Ovary (tissue), 9 donors: Measurements from ENCODE around the gene MBP. TPM values are rescaled to one million over a fixed set of nuclear protein-coding genes. Genes with fewer than 3 reads are reported as not detected.

ENCODE experiments used
- DNase-seq, 5 donors: peaks; one replicate each; pipeline ENCODE4 v3.0.0-alpha.2; 2019 to 2020
- H3K27ac ChIP-seq, 2 donors: fragments of 200-600 bp; one replicate each; pipeline versions ENCODE4 v1.5.1 to v1.8.0; 2019 to 2022
- H3K27me3 ChIP-seq: fragments of 200-600 bp; one replicate; pipeline ENCODE4 v1.8.0; 2022
- H3K36me3 ChIP-seq: fragments of 200-600 bp; sonication (generic); one replicate; pipeline ENCODE4 v1.5.1; 2019
- H3K4me1 ChIP-seq: one replicate; pipeline ENCODE4 v1.8.1; 2013; ENCODE audit warnings: mild to moderate bottlenecking, moderate library complexity; ENCODE audit not compliant: insufficient read depth
- H3K4me3 ChIP-seq: fragments of 200-600 bp; sonication (generic); one replicate; pipeline ENCODE4 v1.5.1; 2017
- H3K9me3 ChIP-seq, 2 donors: fragments of 200-600 bp in 1 of 2; sonication (generic) in 1 of 2; one replicate each; pipeline versions ENCODE4 v1.5.1 to v1.8.1; 2013 to 2019; ENCODE audit warnings: mild to moderate bottlenecking in 1 of 2, moderate library complexity in 1 of 2
- EP300 ChIP-seq: sonication (generic); formaldehyde crosslinking; IDR thresholded peaks from one replicate; pipeline ENCODE4 v1.6.1; 2017; ENCODE audit warnings: antibody characterized with exemption
- POLR2A ChIP-seq: fragments of 450-650 bp; IDR thresholded peaks from one replicate; pipeline ENCODE4 v1.6.1; 2017; ENCODE audit warnings: antibody characterized with exemption, mild to moderate bottlenecking, moderate library complexity
- WGBS, 3 donors: extraction: QIAGEN DNeasy Blood & Tissue Kit in 1 of 3; methylation state at CpG; one replicate each; pipeline versions ENCODE4 v1.1.5 to v1.1.7; 2013 to 2017; 5-methylcytosine and 5-hydroxymethylcytosine counted together
- intact Hi-C, 4 donors: fragments of 100-400 bp; cut with DNase I; formaldehyde crosslinking; loops; one replicate each; pipeline versions ENCODE4 v1.11.0 to v1.15.1; 2022 to 2023
- polyA plus RNA-seq, 2 donors: library from polyadenylated mRNA; stranded (reverse); fragments of 200-250 nt in 1 of 2; fragments of 350-450 nt in 1 of 2; fragmentation: Illumina TruSeq in 1 of 2; extraction: RNeasy Lipid Tissue Mini Kit (QIAGEN cat#74804) in 1 of 2; gene quantifications; one replicate each; pipeline ENCODE4 v1.2.3, GENCODE V29; 2013 to 2014
- total RNA-seq, 7 donors: library from RNA; depleted of rRNA in 2 of 7; stranded (reverse); fragments of >200 nt in 2 of 7; fragmentation: NEBNext Ultra II Directional in 3 of 7; extraction: Animal tissue kit (Norgen Biotek cat#: 25700) in 3 of 7; gene quantifications; one replicate each; pipeline versions ENCODE4 v1.1.0 to v1.2.4, GENCODE V29; 2016 to 2023
- TF ChIP-seq, protein P1 (sequence below), 3 donors: fragments of 450-650 bp in 2 of 3; fragments of 200-600 bp in 1 of 3; IDR thresholded peaks; one replicate each; pipeline versions ENCODE4 v1.5.1 to v1.8.0; 2016 to 2022; ENCODE audit warnings: antibody characterized with exemption in 3 of 3, mild to moderate bottlenecking in 1 of 3
- donor health status: DM: no; HTN: no; CAD: no; lungs with moderate emphysema.
- donor health status: DM: no; HTN: no; CAD: no.
- donor health status: Bipolar disorder and iron deficiency.
- donor health status: DM: yes; HTN: yes; CAD: no.
- donor health status: DM: no; HTN: no; CAD: no.
- donor health status: DM: yes; HTN: yes; CAD: no.

MBP gene
- total and polyA plus RNA-seq, 9 donors: 7.1 to 38.2 (median 23.2) TPM

DNA sequence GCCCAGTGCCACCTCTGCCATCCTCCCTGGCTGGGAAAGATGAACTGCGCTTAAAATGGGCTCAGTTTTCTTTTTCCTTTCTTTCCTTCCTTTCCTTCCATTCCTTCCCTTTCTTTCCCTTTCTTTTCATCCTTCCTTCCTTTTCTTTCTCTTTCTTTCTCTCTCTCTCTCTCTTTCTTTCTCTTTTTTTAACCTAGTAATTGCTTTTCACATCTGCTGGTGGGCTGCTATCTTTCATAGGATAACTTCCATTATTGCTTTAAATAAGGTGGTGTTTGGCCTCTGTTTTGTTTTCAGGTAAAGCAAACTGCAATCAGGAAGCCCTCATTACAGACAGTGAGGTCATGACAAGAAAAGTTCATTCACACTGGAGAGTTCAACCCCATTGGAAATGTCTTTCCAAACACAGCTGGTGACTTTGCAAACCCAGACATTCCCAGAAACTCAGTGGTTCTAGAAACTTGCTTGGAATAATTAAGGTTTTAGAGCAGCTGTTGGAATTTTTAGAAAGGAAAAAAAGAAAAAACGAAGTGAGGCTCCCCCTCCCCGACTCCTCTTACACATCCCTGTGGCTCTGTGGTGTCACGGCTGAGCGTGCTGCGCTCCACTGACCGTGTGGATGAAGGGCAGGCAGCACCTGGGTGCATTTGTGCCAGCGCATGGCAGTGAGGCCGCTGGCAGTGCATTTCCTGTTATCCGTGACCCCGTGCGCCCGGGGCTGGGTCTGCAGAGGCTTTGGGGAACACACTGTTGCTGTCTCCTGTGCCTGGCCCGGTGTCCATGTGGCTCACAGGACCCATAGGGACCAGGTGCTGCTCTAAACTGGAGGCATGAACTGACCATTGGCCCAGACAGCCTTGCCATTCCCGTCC lies 76.9 kb downstream of the MBP start:
- H3K27ac ChIP-seq: peak overlapping the region in 1 of 2 donors; percentile 32
- intact Hi-C loops: loop anchor here in 3 of 4 donors (2.0 to 10.0 kb wide), 3 partner anchors 51 to 58 kb away; no protein-coding TSS in a partner anchor
- H3K4me3 ChIP-seq: no peak overlapping the region
- H3K9me3 ChIP-seq: no peaks in the 10 kb centered on the region
- DNase-seq: peak in 1 of 5 donors; percentile 49
- WGBS, 3 donors: 65 to 72% (median 71%) methylated on average over 15 of the region's 15 CpGs
- no peaks in the 10 kb centered on the region for H3K27me3 ChIP-seq
- TF ChIP-seq POLR2A (no peak), EP300 (no peak)
- TF ChIP-seq, protein P1, sequence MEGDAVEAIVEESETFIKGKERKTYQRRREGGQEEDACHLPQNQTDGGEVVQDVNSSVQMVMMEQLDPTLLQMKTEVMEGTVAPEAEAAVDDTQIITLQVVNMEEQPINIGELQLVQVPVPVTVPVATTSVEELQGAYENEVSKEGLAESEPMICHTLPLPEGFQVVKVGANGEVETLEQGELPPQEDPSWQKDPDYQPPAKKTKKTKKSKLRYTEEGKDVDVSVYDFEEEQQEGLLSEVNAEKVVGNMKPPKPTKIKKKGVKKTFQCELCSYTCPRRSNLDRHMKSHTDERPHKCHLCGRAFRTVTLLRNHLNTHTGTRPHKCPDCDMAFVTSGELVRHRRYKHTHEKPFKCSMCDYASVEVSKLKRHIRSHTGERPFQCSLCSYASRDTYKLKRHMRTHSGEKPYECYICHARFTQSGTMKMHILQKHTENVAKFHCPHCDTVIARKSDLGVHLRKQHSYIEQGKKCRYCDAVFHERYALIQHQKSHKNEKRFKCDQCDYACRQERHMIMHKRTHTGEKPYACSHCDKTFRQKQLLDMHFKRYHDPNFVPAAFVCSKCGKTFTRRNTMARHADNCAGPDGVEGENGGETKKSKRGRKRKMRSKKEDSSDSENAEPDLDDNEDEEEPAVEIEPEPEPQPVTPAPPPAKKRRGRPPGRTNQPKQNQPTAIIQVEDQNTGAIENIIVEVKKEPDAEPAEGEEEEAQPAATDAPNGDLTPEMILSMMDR (IDR thresholded peaks at IDR 0.05): no peak
- peaks cover 6% of the 10 kb centered on the region for H3K4me1 ChIP-seq
- H3K36me3 ChIP-seq: no peaks in the 10 kb centered on the region

DNA sequence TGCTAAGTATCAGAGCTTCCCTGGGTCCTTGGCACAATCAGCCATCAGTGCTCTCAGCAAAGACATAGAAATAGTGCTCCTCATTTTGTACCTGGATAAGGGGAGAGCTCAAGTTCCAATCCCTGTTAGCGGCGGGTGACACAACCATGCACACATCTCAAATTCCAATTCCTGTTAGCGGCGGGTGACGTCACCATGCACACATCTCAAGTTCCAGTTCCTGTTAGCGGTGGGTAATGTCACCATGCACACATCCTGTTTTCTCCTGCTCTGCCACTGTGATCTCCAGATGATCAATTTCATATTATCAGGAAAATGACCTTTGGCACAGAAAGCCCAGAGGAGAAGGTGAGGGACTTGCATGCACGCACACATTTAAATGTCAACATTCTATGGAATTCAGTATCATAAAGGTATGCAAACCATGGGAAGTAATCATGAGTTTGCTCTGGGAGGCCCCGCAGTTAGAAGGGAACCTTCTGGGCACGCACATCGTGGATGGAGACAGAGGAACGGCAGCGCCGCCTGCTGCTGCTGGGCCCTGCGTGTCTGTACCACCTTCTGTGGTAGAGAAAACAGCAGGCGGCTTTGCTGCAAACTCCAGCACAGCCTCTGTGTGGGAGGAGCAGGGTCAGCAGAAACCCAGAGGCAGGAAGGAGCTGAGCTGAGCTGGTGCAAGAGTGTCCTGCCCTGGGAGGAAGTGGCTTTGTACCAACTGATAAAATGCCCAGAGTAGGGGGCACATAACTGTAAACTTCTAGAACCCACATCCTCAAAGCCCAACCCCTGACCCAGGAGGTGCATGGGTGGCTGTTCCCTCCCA lies 77.8 kb downstream of the MBP start:
- H3K4me3 ChIP-seq: no peak overlapping the region
- TF ChIP-seq EP300: no peak
- TF ChIP-seq, protein P1 (IDR thresholded peaks at IDR 0.05): peak; percentile 19 to 80 (median 73)
- DNase-seq: peak; percentile 80 to 89 (median 81)
- peaks cover 6% of the 10 kb centered on the region for H3K4me1 ChIP-seq
- H3K27ac ChIP-seq: peak overlapping the region in 1 of 2 donors; percentile 32
- H3K27me3 ChIP-seq: no peaks in the 10 kb centered on the region
- H3K9me3 ChIP-seq: no peaks in the 10 kb centered on the region
- no peaks in the 10 kb centered on the region for H3K36me3 ChIP-seq
- WGBS, 3 donors: 28 to 39% (median 37%) methylated on average over 15 of the region's 15 CpGs
- intact Hi-C loops: loop anchor here in 3 of 4 donors (2.0 to 10.0 kb wide), 3 partner anchors 50 to 58 kb away; no protein-coding TSS in a partner anchor

DNA sequence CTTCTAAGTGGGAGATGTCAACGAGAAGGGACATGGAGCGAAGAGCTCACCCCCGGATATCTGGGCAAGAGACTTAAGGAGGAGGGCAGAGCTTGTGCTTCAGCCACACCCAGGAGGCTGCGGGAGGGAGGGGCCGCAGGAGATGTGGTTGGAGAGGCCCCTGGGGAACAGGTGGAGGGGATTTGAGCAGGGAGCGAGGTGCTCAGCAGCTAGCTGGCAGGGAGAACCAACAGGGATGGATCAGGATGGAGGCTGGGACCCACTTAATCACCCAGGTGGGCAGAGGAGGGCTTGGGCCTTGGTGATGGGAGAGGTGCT lies 78.3 kb downstream of the MBP start:
- Histone ChIP-seq H3K4me3 (no peak overlapping the region), H3K27me3 (no peaks in the 10 kb centered on the region), H3K36me3 (no peaks in the 10 kb centered on the region), H3K9me3 (no peaks in the 10 kb centered on the region), H3K27ac (peak overlapping the region in 1 of 2 donors; percentile 12), H3K4me1 (peaks cover 6% of the 10 kb centered on the region)
- DNase-seq: no peak
- intact Hi-C loops: loop anchor here in 2 of 4 donors (2.0 to 10.0 kb wide), 2 partner anchors 49 to 53 kb away; no protein-coding TSS in a partner anchor
- TF ChIP-seq, protein P1 (IDR thresholded peaks at IDR 0.05): no peak
- TF ChIP-seq POLR2A (no peak), EP300 (no peak)
- 74 to 86% (median 78%) methylated on average over 6 of the region's 6 CpGs for WGBS, 3 donors

DNA sequence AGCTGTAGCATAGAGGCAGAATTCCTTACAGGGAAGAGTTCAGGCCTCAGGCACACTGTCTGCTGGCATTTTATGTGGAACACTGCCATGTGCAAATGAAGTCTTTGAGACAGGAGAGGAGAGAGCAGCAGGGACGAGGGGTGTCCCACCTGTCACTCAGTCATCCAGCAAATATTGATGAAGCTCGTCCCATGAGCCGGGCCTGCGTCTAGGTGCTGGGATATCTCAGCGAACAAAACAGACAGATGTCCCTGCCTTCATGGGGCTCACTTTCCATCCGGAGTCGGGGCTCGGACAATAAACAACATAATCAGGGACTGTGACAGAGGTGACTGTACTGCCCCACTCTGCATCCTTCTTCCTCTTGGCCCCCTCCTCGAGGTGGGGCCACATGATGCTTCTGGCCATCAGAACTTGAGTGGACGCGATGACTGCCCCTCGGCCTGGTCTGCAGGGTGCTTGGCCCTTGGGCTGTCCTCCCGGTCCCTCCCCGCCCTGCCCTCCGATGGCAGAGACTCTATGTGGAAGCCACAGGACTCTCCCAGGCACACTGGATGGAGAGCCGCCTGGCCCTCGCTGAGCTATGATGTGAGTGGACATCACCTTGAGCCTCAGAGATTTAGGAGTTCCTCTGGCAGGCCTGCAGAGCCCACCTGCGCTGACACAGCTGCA lies 78.8 kb downstream of the MBP start:
- no peak for DNase-seq
- Histone ChIP-seq H3K9me3 (no peaks in the 10 kb centered on the region), H3K36me3 (no peaks in the 10 kb centered on the region), H3K27ac (no peak overlapping the region), H3K4me3 (no peak overlapping the region), H3K4me1 (peaks cover 6% of the 10 kb centered on the region), H3K27me3 (no peaks in the 10 kb centered on the region)
- no peak for TF ChIP-seq POLR2A
- TF ChIP-seq EP300: no peak
- TF ChIP-seq, protein P1 (IDR thresholded peaks at IDR 0.05): no peak
- intact Hi-C loops: loop anchor here in 2 of 4 donors (2.0 to 10.0 kb wide), 2 partner anchors 49 to 53 kb away; no protein-coding TSS in a partner anchor
- 90 to 92% (median 91%) methylated on average over 17 to 18 of the region's 18 CpGs for WGBS, 3 donors
